GM18873 (cell line): ENCODE results near the gene ETF1.
"Not testable (repeated sequence)": the region's sequence is repeated elsewhere in the genome, so short reads cannot be mapped to it uniquely, and the experiment has no call there.

ENCODE experiments used
- ATAC-seq: cut with Tn5 transposase; IDR thresholded peaks from one replicate; pipeline ENCODE4 v1.9.1; 2021; ENCODE audit warnings: mild to moderate bottlenecking, moderate library complexity, moderate number of reproducible peaks; ENCODE audit not compliant: unreplicated experiment, low FRiP score

Gene ETF1

DNA sequence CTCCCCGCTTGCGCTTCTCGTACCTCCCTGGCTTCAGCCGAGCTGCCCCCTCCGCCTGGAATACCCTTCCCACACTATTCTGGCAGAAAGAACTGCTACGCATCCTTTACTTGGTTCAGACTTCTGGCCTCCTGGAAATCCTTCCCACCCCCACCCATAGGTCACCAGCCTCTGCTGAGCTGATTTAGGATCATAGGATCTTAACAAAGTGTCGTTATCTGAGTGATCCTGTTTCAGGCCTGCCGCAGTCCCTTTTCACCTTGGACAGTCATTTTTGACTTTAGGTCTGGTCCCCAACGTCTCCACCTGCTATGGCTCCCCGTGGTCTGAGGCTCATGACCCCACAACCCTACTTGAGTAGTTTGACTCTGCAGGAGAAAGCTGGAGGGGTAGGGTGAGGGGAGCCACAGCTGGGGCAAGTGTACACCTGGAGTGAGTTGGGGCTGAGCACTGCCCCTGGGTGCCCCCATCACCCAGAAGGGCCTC lies 50.4 kb downstream of the ETF1 start:
- no peak for ATAC-seq

DNA sequence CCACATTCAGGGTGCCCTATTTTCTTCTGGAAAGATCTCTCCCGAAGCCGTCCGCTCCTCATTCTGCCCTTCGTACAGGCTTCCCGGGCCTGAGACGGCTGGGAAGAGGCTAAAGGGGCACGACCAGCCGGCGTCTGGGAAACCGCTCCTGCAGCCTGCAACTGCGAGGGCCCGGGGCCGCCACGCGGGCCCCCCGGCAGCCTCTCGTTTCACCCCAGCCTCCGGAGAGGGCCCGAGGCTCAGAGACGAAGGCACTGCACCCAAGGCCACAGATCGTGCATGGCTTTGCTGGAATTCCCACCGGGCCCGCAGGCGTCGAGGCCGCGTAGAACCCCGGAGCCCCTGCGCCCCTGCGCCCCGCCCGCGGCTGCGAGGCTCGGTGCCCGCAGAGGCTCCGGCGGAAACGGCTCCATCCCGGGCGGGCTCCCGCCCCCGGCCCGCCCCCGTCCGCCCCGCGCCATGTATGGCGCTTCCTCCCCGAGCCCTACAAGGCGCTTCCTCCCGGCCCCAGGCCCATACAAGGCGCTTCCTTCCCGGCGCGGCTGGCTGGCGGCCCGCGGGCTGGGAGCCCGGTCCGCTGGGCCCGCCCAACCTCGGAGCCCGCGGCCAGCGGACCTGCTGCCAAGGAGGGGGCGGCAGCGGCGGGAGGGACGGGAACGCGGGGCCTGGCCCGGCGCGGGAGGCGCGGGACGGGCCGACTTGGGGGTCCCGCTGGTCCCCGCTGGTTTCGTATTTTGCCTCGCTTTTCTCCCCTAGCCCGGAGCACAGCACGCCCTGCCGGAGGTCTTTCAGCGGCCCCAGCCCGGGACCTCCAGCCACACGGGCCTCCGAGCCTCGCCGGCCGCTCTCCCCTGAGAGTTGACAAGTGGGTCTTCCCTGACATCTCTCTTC lies 51.1 kb downstream of the ETF1 start:
- ATAC-seq, result peak; percentile 91

DNA sequence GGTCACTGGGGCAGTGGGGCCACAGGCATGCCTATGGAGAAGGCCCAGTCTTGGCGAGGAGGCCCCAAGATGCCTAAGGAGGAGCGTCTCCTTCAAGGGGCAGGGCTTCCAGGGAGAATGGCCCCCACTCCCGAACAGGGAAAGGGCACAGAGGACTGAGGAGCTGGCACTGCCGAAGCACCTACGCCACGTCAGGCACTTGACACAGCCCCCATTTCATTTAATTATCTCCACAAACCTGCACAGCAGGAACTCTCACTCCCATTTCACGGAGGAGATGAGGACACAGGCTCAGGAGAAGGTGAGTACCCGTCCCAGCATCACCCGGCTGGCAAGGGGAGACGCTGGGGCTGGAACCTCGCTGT lies 51.8 kb downstream of the ETF1 start:
- ATAC-seq, result no peak

DNA sequence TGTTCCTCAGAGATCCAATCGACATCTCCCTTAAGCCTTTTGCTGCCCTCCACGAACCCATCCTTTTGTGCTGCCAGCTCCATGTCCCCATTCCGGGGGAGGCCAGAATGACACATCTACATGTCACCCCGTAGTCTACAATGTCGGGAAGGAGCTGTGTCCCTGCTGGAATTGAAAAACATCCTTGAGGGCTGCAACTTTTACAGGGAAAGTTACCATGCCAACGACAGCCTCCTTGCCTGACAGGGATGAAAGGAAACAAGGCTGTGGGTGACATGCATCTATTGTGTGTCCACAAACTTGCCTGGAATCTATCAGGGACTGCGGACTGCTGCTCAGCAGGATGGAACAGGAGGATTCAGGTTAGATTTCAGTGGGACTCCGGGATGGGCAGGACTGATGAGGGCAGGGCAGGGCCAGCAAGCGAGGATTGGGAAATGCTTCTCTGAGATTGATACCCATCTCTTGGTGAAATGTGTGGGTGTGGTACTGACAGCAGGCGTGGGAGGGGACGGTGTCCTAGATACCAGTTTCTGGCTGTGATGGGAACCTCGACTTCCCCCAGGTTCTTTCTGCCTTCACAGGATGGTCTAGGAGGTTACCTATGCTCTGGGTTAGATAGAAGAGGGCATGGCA lies 52.3 kb downstream of the ETF1 start:
- no peak for ATAC-seq

- ATAC-seq, result no peak
Measured at GRCh38 chr5:138489683-138490061, 53.4 kb downstream of the ETF1 start.

GRCh38 chr5:138488481-138488945 lies 54.5 kb downstream of the ETF1 start:
- ATAC-seq, result no peak

DNA sequence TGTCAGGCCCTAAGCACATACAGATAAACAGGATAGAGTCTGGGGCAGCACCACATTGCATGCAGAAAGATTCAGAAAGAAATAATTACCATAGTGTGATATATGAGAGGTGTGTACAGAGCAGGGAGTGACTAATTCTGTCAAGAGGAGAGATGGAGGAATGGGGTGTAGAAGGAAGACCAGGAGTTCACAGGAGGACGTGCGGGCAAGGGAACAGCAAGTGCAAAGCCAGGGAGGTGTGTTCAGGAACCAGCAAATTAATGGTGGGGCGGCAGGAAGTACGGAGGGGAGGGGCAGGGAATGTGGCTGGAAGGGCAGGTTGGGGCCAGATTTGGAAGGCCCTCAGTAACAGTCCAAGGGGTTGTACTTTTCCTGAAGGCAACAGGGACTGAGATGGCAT lies 60.4 kb downstream of the ETF1 start:
- ATAC-seq, result no peak

DNA sequence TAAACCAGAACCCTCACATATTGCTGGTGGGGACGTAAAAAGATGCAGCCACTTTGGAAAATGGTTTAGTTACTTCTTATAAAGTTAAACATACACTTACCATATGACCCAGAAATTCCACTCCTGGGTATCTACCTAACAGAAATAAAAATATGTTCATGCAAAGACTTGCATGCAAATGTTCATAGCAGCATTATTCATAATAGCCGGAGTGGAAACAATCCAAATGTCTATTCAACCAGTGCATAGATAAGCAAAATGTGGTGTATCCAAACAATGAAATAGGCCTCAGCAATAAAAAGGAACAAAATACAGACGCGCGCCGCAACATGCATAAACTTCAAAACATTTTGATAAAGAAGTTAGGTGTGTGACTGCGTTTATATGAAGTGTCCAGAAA lies 66.1 kb downstream of the ETF1 start:
- no peak for ATAC-seq

DNA sequence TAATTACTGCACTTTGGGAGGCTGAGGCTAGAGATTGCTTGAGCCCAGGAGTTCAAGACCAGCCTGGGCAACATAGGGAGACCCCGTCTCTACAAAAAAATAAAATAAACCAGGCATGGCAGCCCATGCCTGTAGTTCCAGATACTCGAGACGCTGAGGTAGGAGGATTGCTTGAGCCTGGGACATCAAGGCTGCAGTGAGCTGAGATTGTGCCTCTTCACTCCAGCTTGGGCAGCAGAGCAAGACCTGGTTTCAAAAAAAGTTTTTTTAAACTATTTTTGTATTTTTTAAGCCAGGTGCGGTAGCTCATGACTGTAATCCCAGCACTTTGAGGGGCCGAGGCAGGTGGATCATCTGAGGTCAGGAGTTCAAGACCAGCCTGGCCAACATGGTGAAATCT lies 69.9 kb downstream of the ETF1 start:
- ATAC-seq, result not testable (repeated sequence)

DNA sequence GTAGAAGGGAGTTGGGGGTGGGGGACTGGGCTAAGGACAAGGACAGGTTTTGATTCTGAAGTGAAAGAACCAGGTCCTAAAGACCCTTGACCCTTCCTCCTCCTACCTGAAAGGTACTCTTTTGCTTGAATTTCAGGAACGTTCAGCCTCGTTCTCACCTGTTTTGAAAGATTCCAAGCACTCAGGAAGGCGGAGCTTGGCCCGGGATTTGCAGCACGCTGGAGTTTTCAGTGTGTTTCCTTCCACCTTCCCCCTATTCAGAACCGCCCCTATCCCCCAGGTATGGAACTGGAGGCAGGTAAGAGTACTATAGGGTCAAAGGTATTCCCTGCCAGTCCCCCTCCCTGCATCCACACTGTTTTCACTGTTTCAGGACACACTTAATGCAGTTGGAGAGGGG lies 70.7 kb downstream of the ETF1 start:
- ATAC-seq, result no peak

- ATAC-seq, result no peak
Measured at GRCh38 chr5:138471052-138471361, 72.0 kb downstream of the ETF1 start.

DNA sequence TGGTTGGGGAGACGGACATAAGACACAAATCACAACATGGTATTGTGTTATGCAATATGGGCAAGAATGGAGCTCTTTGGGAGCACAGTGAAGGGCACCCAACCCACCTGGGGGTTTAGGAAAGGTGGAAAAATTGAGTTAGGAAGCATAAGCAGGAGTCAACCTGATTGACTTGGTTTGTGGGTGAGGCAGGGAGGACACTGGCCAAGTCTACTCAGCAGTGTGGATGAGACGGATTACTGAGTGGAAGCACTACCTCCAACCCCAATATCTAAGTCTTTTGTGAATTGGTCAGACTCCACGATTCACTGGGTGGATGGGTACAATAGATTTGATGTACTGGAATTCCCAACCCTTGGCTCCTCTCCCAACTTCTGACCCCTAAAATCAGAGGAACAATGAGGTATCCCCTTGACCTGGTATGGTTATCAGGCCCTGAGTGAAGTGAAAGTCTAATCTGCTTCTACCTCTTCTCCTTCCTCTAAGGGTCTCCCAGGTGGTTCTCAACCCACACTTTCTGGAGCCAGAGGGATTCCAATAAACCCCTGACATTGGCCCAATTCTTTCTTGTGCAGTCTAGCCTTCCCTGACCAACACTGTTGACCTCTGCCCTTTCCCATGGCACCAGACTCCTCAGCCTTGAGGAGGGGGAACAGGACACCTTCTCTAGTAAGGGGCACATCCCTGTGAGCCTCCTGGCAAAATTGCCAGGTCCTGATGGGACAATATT lies 72.5 kb downstream of the ETF1 start:
- no peak for ATAC-seq

DNA sequence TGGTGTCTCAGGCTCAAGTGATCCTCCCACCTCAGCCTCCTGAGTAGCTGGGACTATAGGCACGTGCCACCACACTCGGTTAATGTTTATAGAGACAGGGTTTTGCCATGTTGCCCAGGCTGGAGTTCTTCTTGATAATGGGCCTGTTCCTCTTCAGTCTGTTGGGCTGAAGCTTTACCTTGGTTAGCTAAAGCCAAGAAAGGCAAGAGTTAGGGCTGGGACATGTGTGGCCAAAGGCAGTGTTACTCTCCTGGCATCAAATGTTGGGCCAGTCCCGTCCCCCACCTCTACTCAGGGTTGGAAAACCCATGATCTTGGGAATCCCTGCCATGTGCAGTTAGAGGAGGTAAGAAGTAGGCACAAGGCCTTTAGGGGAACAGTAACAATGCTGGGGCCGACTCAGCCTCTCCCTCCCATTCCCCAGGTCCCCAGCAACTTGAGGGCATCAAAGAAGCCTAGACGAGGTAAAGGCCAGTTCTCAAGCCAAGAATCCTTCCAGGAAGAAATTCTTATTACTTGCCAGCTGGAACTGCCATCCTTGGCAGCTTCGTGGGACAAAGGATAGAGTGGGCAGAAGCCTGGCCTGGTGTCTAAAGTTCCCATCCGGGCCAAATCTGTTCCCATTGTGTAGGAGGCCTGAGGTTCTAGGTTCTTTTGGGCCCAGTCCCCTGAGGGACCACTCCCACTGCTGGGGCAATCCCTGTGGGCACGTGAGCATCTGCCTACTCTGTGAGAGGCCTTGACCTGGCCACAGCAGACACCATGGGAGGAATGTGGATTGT lies 73.3 kb downstream of the ETF1 start:
- no peak for ATAC-seq

GRCh38 chr5:138468966-138469539 lies 74.0 kb downstream of the ETF1 start:
- ATAC-seq, result no peak

GRCh38 chr5:138468133-138468965 lies 74.7 kb downstream of the ETF1 start:
- no peak for ATAC-seq

DNA sequence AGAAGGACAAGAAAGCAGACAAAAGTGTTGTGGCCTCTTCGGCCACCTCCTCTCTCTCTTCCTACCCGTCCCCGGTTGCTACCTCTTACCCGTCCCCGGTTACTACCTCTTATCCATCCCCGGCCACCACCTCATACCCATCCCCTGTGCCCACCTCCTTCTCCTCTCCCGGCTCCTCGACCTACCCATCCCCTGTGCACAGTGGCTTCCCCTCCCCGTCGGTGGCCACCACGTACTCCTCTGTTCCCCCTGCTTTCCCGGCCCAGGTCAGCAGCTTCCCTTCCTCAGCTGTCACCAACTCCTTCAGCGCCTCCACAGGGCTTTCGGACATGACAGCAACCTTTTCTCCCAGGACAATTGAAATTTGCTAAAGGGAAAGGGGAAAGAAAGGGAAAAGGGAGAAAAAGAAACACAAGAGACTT lies 75.3 kb downstream of the ETF1 start:
- no peak for ATAC-seq

GRCh38 chr5:138466900-138467710 lies 75.9 kb downstream of the ETF1 start:
- ATAC-seq, result no peak

- no peak for ATAC-seq
Measured at GRCh38 chr5:138466125-138466899, 76.7 kb downstream of the ETF1 start.
